HG03354 (cell line): Measurements from ENCODE around the gene NRAP.

Source experiments
- ATAC-seq: cut with Tn5 transposase; IDR thresholded peaks from one replicate; pipeline ENCODE4 v1.9.1; 2021; ENCODE audit warnings: mild to moderate bottlenecking; ENCODE audit not compliant: unreplicated experiment, poor library complexity, severe bottlenecking

NRAP gene

DNA sequence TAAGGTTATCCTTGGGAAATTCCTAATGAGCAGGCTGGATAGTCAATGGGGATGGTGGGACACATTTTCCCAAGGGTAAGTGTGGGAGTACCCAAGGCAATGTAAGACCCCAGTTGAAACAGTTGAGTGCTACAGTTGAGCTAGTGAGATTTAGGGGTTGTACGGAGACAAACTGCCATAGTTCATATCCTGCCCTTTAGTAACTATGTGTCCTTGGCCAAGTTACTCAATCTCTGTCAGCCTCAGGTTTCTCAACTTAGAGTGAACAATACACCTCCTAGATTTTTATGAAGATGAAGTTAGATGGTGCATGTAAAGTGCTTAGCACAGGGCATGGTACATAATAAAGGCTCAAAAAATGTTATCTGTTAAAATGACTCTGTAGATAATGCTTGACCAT, 90.5 kb downstream of the NRAP start:
- ATAC-seq: no peak

DNA sequence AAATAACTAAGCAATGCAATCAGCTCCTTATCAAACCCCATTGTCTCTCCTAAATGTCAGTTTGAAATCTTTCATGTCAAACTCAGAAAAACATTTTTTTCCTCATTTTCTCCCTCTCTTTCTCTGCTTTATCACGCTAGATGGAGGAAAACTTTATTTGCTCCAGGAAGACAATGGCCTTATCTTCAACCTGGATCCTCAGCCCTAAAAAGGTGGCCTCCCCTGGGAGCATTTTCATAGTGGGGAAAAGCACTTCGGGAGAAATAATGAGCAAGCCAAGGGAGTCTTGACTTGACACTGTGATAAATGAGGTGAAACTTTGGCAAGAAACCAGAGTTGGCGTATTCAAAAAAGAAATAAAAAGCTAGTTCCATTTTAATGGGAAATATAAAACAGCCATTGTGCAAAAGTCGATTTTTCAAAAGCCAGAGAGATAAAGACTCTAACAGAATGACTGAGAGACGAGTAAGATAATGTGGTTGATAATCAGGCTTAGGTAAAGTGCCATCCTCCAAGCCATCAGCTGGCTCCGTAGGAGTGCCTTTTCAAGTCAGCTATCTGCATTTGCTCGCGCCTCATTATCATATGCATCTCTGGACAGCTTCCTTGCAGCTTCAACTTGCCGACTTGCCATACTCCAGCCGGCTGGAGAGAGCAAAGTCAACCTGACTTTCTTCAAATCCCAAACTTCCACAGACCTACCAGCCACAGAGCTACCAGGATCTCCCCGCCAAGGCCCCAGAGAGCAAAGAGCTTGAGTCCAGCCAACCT, 91.1 kb downstream of the NRAP start:
- ATAC-seq: no peak

DNA sequence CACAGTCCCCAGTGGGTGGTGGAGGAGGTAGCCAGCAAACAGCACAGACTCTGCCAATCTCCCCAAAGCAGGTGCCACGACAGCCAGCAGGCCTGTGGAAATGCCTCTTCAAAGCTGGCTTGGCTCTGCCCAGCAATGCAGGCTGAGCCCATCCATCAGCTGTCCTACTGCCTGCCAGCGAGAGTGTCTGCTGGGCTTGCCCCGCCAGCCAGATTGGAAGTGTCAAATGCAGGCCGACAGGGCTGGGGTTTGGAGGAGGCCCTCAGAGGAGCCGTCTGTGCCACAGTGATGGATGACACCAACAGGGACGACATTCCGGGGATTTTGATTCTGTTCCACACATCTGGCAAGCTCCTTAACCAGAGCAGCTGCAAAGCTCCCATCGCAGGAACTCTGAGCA, 94.3 kb downstream of the NRAP start:
- ATAC-seq: no peak

DNA sequence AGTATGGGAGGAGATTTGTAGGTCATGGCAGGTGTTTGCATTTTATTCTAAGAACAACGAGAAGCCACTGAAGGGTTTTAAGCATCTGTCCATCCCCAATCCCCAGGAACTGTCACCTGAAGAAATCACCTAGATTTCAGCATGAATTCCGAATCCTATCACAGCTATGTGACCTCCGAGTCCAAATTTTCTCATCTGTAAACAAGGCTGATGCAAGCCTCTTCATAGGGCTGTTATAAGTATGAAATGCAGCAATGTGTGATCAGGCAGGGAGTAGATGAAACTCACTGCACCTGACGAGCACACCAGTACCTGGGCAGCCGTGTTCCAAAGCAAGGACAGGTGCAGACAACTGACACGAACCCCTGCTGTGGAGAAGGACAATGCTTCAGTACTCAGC, 97.0 kb downstream of the NRAP start:
- no peak for ATAC-seq

DNA sequence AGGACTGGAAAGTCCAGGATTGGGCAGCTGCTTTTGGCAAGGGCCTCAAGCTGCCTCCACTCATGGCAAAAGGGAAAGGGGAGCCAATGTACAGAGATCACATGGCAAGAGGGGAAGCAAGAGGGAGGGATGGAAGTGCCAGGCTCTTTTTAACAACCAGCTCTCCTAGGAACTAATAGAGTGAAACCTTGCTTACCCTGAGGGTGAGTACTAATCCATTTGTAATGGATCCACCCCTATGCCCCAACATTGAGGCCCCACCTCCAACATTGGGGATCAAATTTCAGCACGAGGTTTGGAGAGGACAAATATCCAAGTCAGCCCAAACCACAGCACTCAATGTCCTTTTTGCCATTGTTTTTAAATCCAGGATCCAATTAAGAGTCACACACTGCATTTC, 98.5 kb downstream of the NRAP start:
- no peak for ATAC-seq

DNA sequence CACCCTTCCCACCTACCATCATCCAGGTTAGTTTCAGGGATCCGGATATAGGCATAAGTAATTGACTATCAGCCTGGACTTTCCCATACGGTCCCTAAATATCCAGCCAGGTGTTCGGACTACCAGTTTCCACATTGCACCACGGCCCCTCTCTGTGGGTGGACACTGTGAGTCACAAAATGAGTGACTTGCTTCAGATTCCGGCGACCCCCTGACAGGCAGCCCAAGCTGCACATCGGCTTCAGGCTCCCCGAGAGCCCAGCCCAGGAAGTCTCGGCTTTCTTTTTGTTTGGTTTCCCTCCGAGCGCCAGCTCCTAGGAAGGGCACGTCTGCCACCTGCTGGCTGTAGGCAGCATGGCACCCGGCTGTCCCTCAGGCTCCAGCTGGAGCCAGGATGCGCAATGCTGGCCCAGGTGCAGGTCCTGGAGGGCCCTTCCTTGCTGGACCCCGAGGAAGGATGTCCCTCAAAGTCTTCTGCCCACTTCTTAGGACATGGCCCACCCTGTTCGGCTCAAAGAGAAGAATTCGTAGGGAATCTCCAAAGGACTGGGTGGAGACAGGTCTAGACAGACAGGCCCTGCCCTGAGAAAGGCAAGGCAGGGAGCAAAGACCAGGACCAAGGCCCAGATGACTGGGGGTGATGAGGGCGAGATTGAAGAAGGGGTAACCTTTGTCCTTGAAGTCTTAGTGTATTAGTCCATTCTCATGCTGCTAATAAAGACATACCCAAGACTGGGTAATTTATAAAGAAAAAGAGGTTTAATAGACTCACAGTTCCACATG, 100.3 kb downstream of the NRAP start:
- peak; percentile 98 for ATAC-seq

DNA sequence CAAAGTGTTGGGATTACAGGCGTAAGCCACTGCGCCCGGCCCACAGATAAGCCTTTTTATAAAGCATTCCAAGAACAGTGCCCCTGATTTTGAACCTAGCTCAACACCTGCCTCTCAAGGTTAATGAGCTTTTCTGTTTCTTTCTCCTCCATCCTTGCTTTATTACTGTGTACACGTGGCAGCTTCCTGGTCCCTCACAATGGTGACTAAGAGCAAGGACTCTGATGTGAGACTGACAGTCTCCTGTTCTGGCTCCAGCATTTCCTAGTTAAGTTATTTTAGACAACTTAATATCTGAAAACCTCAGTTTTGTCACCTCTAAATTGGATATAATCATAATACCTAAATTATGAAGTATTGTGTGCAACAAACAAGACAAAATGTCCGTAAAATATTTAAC, 101.1 kb downstream of the NRAP start:
- ATAC-seq: no peak

DNA sequence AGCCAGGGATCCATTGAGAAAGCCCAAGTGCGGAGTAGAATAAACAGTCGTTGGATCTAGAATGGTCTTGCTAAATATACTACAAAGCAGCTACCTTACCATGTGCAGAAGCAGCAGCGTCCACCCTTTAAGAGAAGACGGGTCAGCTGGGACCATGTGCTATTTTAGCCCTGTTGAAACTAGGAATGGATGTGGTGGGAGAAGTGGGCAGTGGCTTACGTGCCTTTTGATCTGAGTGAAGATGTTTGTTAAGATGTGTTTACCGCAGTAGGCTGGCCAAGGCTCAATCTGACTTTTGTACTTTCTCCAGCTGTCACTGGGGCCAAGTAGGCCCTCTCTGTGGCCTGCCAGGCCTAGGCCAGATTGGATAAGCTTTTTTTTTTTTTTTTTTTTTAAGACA, 101.8 kb downstream of the NRAP start:
- ATAC-seq: no peak

DNA sequence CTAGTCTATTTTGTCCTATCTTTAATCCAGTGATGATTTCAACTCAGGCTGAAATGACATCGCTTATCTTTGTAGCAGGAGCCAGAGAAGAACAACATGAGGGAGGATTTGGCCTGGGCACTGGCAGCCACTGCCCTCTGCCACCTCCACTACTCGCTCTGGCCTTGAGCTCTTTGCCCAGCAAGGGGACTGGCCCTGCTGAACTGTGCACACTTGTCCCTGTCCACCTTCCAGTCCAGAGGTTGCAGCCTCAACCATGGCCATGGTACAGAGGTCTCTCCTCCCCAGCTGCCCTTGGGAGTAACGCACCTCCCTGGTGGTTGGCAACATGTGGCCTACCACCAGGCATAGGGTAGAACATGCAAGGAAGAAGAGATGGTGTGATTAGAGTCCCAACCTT, 102.6 kb downstream of the NRAP start:
- no peak for ATAC-seq

DNA sequence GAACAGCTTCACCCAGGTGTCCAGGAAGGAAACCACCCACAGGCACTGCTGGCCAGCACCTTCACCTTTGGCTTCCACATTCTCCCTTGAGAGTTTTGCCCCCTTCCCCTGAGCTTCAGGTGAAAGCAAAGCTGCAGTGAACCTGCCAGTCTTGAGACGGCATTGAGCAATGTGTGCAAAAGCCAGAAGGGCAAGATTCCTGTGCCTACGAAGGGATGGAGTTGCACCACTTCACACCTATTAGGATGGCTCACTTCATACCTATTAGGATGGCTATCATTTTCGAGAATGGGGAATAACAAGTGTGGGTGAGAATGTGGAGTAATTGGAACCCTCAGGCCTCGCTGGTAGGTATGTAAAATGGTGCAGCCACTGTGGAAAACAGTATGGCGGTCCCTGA, 103.8 kb downstream of the NRAP start:
- no peak for ATAC-seq

DNA sequence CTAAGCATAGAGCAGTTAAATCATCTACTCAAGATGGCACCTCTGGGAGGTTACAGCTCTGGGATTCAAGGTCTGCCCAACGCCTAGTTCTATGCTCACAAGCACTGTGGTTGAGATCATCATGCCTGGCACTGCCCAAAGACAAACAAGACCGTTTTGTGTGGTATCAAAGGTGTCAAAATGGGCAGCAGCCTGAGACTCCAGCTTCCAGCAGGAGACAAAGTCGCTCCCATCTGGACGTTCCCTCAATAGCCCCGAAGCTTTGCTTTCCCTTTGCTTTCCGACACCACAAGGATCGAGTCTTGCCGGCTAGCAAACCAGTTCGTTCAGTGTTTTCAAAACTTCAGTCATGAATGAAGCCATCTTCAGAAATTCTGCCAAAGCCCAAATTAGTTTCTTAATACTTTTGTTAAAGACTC, 105.9 kb downstream of the NRAP start:
- no peak for ATAC-seq

DNA sequence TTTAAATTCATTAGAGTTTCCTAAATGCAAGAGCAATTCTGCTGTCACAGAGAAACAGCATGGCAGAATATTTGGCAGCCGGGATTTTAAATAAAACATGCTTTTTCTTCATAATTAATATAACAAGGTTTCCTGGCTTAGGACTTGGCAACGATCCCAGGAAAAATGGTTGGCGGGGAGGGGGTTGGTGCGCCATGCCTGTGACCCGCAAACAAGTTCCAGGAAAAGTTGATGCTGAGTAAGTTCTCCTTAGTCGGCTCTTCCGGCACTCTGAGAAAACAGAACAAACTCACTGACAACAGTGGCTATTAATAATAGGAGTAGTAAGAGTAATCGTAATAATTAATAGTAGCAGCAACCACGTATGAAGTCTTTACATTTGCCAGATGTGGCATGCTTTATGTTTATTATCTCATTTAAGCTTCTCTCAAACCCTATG, 106.4 kb downstream of the NRAP start:
- ATAC-seq: no peak

DNA sequence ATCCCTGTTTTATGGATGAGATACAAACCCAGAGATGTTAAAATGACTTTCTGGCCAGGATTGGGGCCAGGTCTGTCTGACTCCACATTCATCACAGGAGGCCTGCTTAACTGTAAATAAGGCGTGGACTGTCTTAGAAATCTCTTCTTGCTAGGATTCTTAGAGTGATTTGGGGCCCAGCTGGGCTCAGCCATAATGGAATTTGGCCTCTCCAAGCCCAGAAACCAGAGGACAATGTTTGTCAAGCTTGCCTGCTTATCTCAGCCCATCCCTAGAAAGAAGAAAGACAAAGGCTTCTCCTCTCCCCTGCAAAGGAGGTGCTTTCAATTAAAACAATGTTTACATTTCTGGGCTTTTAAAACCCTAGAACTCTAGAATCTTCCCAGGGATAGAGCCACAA, 108.1 kb downstream of the NRAP start:
- ATAC-seq: no peak

DNA sequence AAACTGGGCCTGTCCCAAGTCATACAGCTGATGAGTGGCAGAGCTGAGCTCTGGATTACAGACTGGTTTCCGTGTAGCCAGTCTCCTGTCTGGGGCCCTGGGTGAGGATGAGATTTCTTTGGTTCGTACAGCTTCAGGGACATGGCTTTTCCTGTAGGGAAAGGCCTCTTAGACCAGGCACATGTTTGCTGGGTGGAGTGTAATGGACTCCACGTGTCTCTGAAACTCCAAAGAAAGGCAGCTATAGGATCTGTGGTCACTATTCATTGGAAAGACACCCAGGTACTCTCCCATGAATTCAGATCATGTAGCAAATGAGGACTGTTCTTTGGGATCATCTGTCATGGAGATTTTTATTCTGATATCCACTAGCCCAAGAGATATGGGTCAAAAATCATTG, 108.6 kb downstream of the NRAP start:
- ATAC-seq: no peak

DNA sequence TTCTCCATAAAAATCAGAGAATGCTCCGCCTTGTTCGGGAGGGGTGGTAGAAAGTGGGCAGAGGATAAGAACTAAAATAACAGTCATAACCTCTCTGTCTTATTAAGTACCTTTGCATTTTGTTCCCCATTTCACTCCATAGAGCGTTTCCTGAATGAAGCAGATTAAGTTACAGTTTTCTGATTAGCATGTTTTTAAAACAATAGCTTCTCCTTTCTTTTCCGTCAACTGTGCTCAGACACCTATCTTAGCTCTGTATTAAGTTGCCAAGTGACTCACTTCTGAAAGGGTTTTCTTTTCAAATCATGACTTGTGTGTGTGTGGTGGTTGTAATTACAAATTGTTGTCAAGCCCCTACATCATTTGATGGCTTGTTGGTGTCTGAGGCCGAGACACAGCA, 109.6 kb downstream of the NRAP start:
- no peak for ATAC-seq

DNA sequence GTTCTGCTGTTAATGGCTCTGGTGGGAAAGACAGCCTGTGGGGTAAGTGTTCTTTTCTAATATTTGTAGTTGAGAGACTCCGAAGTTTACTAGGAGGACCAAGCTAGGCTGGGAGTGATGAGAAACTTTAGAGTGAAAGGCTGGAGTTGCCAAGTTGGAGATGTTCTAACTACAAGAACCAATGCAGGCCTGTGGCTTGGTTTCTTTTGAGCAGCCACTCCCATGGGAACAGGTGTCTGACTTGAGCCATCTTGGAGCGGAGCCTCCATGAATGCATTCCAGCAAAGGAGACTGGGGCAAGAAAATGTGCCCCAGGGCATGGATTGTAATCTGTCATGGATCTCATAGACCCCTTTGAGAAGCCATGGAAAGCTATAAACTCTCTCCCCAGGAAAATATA, 110.7 kb downstream of the NRAP start:
- ATAC-seq: no peak

DNA sequence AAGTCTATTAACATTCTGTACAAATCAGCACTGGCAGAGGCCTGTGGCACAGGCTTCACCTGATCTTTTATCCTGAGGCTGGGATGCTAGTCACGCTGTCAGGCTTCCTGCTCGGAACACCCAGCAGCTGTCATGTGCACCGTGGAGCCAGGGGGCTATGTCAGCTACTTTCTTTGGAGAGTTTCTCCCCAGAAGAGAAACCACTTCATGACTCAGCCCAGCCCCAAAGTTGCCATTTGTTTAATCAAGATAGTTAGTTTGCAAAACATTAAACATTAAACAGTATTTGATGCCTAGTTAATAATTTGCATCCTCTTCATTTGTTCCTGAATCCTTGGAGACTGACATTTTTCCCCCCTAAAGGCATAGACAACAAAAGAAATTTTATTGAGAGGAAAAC, 111.1 kb downstream of the NRAP start, which contains the start of gene HABP2:
Gene HABP2 (plus strand): TSS at position 353 of the 400 bp plus-strand sequence. CDS start 69 bp downstream, outside the sequence.
- no peak for ATAC-seq

DNA sequence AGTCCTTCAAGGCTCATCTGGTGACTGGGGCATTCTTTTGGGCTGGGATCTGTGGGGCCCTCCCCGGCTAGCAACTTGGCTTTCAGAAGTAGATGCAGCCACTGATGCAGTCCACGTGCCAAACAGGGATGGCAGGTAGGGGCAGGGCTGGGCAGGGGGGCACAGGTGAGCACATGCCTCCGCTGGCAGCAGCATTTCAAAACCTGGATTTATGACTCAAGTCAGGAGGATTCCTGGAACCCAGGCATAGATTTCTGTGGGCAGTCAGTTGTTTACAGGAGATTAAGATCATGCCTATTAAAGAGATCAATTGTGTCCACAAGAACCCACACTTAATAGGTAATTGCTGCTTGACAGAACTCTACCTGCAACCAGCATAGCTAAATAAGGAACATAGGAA, 111.8 kb downstream of the NRAP start:
- ATAC-seq: no peak

DNA sequence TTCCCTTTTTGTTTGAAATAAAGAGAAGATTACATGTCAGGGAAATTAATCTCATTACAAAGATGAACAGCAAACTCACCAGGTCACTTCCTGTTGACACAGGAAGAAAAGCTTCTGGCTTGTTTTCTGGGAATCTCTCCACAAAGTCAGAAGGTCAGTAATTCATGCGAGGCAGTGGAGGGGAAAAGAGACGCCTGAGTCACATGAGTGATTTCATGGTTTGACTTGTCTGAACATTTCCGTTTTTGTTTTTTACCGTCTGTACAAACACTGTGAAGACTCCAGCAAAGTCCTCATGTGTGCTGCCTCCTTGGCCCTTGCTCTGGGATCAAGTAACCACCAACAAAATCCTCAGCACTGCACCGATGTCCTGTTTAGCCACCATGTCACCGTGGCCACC, 113.5 kb downstream of the NRAP start:
- ATAC-seq: no peak

DNA sequence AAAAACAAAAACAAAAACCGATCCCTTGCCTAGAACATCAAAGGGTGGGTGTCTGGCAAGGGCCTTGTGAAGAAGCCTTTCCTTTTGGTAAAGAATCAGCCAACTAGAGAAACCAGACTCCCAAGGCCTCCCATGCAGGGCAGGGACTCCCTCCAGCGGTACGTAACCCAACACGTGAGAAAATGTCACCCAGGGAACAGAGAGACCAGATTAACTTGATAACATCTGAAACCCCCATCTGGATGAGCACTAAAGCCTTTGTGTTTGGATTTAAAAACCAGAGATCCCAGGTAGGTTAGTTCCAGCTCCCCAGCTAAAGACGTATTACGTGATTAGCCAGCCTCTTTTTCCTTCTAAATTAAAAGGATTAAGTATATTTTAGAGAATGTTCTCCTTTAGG, 114.0 kb downstream of the NRAP start:
- ATAC-seq: no peak

DNA sequence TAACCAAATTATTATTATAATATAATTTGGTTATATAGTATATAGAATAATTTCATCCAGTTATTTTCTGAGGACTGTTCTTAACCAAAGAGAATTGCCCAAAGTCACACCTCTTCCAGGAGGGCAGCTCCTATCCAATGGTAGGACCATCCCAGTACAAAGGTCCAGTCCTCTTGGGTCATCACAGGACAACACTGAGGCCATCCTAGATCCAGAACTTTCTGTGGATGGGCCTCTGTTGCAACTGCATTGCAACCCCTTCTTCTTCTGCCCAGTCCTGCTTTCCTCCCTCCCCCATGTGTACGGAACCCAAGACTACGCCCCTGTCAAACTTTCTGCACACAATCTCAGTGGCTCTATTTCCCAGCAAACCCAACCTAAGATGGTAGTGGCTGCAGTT, 116.4 kb downstream of the NRAP start:
- no peak for ATAC-seq
